HG03521 (cell line): ENCODE results near the gene CCNB1.
"Not testable (repeated sequence)": the region's sequence is repeated elsewhere in the genome, so short reads cannot be mapped to it uniquely, and the experiment has no call there.

Source experiments
- ATAC-seq: cut with Tn5 transposase; IDR thresholded peaks from one replicate; pipeline ENCODE4 v1.9.1; 2021; ENCODE audit warnings: mild to moderate bottlenecking, moderate library complexity; ENCODE audit not compliant: unreplicated experiment

Gene CCNB1

GRCh38 chr5:69166686-69167492, at the start of gene CCNB1:
Gene CCNB1 (plus strand): TSS chr5:69167150. CDS start chr5:69167263, 113 bp downstream.
- peak; percentile 98 for ATAC-seq

GRCh38 chr5:69129413-69129812, 37.5 kb upstream of the CCNB1 start:
- no peak for ATAC-seq

DNA sequence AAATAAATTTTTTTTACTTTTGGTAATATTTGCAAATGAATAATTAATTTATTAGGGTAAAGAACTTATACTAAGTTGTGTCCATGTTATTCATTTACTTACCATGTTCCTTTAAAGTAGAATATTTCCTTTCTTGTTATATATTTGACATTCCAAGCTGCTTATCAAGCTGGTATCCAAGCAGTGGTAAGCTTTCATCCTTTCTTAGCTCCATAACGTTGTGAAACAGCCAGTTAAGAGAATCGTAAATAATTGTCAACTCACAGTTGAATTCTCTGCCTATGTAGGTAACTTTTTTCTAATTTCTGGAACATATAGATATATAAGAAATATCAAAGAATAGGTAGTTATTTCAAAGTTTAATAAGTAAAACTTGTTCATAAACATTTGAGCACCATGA, 36.7 kb upstream of the CCNB1 start:
- ATAC-seq: no peak

GRCh38 chr5:69131304-69131703, 35.6 kb upstream of the CCNB1 start:
- ATAC-seq: no peak

DNA sequence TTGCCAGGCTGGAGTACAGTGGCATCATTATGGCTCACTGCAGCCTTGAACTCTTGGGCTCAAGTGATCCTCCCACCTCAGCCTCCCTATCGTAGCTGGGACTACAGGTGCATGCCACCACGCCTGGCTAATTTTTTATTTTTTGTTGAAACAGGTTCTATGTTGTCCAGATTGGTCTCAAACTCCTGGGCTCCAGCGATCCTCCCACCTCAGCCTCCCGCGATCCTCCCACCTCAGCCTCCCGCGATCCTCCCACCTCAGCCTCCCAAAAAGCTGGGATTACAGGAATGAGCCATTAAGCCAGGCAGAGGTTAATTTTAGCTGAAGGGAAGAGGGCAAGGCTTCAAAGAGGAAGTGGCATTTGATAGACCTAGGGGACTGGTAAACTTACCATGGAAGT, 32.8 kb upstream of the CCNB1 start:
- no peak for ATAC-seq

GRCh38 chr5:69136293-69136692, 30.7 kb upstream of the CCNB1 start:
- ATAC-seq: peak; percentile 86

GRCh38 chr5:69137208-69137607, 29.7 kb upstream of the CCNB1 start:
- ATAC-seq: not testable (repeated sequence)

GRCh38 chr5:69137807-69138206, 29.1 kb upstream of the CCNB1 start:
- no peak for ATAC-seq

- no peak for ATAC-seq
Measured at GRCh38 chr5:69138766-69139165, 28.2 kb upstream of the CCNB1 start.

- not testable (repeated sequence) for ATAC-seq
Measured at GRCh38 chr5:69140239-69140638, 26.7 kb upstream of the CCNB1 start.

DNA sequence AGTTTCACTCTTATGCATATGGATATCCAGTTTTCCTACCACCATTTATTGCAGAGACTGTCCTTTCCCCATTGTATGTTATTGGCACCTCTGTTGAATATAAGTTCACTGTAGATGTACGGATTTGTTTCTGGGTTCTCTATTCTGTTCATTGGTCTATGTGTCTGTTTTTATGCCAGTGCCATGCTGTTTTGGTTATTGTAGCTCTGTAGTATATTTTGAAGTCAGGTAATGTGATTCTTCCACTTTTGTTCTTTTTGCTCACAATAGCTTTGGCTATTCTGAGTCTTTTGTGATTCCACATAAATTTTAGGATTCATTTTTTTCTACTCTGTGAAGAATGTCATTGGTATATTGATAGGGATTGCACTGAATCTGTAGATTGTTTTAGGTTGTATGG, 26.1 kb upstream of the CCNB1 start:
- no peak for ATAC-seq

GRCh38 chr5:69148576-69148975, 18.4 kb upstream of the CCNB1 start:
- ATAC-seq: not testable (repeated sequence)

DNA sequence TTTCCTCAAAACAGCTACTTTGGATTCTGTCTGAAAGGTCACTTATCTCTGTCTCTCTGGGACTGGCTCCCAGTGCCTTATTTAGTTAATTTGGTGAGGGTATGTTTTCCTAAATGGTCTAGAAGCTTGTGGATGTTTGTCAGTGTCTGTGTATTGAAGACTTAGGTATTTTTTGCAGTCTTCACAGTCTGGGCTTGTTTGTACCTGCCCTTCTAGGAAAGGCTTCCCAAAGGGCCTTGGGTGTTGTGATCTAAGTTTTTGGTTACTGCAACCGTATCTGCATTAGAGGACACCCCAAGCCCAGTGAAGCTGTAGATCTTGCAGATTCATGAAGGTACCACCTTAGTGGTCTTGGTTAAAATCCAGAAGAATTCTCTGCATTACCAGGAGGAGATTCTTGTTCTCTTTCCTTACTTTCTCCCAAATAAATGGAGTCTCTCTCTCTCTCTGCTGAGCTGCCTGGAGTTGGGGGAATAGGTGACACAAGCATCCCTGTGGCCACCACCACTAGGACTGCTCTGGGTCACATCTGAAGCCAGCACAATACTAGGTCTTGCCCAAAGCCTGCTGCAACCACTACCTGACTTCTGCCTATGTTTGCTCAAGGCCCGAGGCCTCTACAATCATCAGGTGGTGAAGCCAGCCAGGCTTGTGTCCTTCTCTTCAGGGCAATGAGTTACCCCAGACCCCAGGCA, 17.8 kb upstream of the CCNB1 start:
- no peak for ATAC-seq

DNA sequence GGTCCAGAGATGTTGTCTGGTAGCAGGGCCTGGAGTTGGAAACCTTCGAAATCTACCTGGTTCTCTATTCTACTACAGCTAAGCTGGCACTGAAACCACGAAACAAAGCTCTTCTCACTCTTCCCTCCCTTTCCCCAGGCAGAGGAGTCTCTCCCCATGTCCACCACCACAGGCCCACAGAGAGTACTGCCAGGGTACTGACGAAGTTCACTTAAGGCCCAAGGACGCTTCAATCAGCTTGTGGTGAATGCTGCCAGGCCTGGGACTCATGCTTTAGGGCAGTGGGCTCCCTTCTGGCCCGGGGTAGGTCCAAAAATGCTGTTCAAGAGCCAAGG, 17.3 kb upstream of the CCNB1 start:
- ATAC-seq: no peak

DNA sequence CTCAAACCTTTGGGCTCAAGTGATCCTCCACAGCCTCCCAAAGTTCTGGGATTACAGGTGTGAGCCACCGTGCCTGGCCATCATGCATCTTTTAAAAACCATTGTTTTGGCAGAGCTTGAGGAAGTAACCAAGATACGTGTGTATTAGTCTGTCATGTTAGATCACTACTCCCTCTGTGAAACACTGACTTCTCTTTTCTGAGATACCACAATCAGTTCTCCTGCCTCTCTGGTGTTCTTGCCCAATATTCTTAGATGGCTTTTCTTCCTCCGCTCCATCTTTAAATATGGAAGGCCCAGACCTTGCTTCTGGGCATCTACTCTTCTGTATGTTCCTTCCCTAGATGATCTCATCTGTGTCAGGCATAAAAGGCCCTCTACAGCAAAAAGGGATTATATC, 14.2 kb upstream of the CCNB1 start:
- ATAC-seq: no peak

DNA sequence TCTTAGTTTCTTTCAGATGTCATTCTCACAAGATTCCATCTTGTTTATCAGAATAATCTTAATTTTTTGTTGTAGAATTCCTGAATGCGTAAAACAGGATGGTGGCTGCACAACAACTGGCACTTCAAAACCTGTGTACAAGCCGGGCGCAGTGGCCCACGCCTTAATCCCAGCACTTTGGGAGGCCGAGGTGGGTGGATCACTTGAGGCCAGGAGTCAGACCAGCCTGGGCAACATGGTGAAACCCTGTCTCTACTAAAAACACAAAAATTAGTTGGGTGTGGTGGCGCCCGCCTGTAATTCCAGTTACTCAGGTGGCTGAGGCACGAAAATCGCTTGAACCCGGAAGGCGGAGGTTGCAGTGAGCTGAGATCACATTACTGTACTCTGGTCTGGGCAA, 10.5 kb upstream of the CCNB1 start:
- ATAC-seq: no peak

- ATAC-seq: no peak
Measured at GRCh38 chr5:69158039-69158438, 8.9 kb upstream of the CCNB1 start.

DNA sequence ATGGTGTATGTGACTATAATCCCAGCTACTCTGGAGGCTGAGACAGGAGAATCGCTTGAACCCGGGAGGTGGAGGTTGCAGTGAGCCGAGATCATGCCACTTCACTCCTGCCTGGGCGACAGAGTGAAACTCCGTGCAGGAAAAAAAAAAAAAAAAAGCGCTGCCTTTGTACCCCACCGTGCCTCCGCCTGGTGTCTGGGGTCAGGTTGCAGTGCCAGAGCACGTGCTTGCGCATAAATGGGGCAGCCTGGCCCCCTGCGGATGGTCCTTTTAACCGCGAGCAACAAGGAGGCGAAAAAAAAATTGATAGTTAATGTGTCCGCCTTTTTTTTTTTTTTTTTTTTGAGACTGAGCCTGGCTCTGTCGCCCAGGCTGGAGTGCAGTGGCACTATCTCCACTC, 6.3 kb upstream of the CCNB1 start:
- ATAC-seq: no peak

DNA sequence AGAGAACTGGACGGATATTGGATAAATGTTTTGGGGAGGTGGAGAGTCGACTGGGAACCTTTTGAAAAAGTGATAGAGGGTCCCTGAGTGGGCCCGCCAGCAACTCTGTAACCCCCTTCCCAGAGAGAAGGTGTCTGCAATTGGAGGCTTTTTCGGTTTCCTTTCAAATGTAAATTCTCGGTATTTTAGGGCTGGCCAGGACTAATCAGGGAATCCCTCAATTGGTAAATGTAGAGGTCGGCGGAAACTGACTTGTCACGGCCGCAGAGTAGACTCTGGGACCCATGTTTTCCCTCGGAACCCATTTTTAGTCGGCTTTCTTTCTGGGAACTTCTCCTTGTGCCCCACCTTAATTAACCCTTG, 524 bp downstream of the CCNB1 start:
- ATAC-seq: no peak

DNA sequence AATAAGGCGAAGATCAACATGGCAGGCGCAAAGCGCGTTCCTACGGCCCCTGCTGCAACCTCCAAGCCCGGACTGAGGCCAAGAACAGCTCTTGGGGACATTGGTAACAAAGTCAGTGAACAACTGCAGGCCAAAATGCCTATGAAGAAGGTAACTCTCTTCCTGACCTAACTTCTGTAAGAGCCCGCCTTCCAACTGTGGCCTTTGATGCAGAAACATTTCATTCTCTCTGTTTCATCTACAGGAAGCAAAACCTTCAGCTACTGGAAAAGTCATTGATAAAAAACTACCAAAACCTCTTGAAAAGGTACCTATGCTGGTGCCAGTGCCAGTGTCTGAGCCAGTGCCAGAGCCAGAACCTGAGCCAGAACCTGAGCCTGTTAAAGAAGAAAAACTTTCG, 979 bp downstream of the CCNB1 start:
- no peak for ATAC-seq

GRCh38 chr5:69170495-69170894, 3.5 kb downstream of the CCNB1 start:
- ATAC-seq: no peak

DNA sequence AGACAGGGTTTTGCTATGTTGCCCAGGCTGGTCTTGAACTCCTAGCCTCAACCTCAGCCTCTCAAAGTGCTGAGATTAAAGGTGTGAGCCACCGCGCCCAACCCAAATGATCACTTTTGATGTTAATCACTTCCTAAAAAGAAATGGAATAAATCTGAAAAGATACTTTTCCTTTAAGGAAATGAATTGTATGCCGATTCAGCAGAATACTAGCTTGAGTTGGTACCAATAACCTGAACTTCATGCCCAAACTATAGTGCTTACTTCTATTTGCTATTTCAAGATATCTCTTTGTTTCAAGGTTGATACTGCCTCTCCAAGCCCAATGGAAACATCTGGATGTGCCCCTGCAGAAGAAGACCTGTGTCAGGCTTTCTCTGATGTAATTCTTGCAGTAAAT, 4.0 kb downstream of the CCNB1 start:
- ATAC-seq: no peak
